H1 (cell line): ENCODE results near the gene HSD17B2. TPM values are rescaled to one million over a fixed set of nuclear protein-coding genes. Genes with fewer than 3 reads are reported as not detected.

Experiments used
- GABPA ChIP-seq: IDR thresholded peaks from 2 replicates; pipeline ENCODE4 v1.6.1; 2011; ENCODE audit warnings: mild to moderate bottlenecking, low read length, moderate library complexity, borderline replicate concordance; ENCODE audit not compliant: insufficient read depth
- SIN3A ChIP-seq, 2 experiments: IDR thresholded peaks in 1 of 2; conservative IDR thresholded peaks in 1 of 2; 2 replicates each; pipeline ENCODE4 v1.6.1; 2011 to 2012; ENCODE audit warnings: low read length in 2 of 2, improper control_type of control experiment in 1 of 2, low read depth in 1 of 2, mild to moderate bottlenecking in 1 of 2
- SP1 ChIP-seq: IDR thresholded peaks from 2 replicates; pipeline ENCODE4 v1.6.1; 2011; ENCODE audit warnings: low read depth, low read length
- SP2 ChIP-seq: IDR thresholded peaks from 2 replicates; pipeline ENCODE4 v1.6.1; 2012; ENCODE audit warnings: mild to moderate bottlenecking, low read length, inconsistent platforms
- polyA plus RNA-seq, 7 experiments: library from polyadenylated mRNA; depleted of rRNA in 3 of 7; stranded (reverse) in 5 of 7; unstranded in 2 of 7; fragments of >200 nt in 5 of 7; fragments of 200-250 nt in 2 of 7; gene quantifications; 1 replicate in 5 of 7; 2 replicates in 1 of 7; 4 replicates in 1 of 7; pipeline versions ENCODE4 v1.2.1 to v1.2.3, GENCODE V29; 2011 to 2013; ENCODE audit warnings: missing spikeins in 2 of 7, mixed read lengths in 2 of 7
- total RNA-seq: library from RNA; stranded (reverse); fragmentation: NEBNext Ultra II Directional; extraction: Animal tissue kit (Norgen Biotek cat#: 25700); gene quantifications from 2 replicates; pipeline ENCODE4 v1.2.1, GENCODE V29; 2021

Gene HSD17B2
- total and polyA plus RNA-seq, 2 of the 8 experiments (the other 6 are each of a cell fraction or from before 2014, with no cell fraction given): not detected

GRCh38 chr16:82067804-82068325 lies 32.8 kb downstream of the HSD17B2 start (continued):
- TF ChIP-seq SP2 (no peak), GABPA (no peak), SP1 (no peak), SIN3A (conservative IDR thresholded peaks at IDR 0.05 in 1 of 2, IDR thresholded peaks at IDR 0.05 in 1 of 2; ENCODE audit: low read depth in 1 of 2, low read length in 2 of 2) (no peak)
